ENCODE data around the gene ADH4. TPM values are rescaled to one million over a fixed set of nuclear protein-coding genes. Genes with fewer than 3 reads are reported as not detected.
A peak's percentile ranks its signal among the peaks of the same experiment; 100 is the strongest.
"Not testable (repeated sequence)": the region's sequence is repeated elsewhere in the genome, so short reads cannot be mapped to it uniquely, and the experiment has no call there.

Gene ADH4
- total RNA-seq, 1 experiment from 2014 or later, result not detected

DNA sequence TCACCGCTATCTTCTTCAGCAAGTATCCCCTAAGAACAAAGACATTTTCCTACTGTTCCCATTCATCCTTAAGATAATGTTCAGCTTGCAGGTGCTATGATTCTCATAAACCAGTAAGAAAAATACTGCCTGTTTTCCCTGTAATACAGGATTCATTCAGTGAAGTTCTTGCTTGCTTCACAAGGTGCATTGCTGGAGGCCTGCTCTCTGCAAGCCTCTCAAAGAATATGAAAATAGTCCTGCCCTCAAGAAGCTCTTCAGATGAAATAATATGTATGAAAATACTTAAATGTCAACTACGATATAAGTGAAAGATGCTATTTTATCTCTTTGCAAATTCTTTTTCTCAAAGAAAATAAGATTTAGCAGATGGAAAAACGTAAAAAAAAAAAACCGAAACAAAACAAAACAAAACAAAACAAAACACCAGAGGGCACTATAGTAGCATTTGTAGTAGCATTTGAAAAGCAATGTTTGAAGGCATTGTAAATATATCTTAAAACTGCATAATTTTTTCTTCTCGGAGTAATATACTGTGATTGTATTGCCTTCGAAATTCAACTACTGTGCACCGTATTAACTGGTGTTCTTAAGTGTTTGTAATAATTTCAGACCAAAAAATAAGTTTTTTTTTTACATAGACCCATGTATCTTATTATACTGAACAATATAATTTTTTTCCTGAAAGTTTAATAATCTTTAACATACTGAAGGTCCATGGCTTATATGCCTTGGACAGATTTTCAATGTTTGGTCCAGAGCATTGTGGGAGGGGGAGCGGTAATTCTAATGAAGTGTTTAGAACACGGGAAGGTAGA, 26.0 kb downstream of the ADH4 start:
- Histone ChIP-seq H4K8ac (replicated peaks; ENCODE audit: insufficient read length, low read depth, low read length) (no peak overlapping the region), H4K20me1 (ENCODE audit: control insufficient read depth, insufficient read depth, insufficient read length) (no peaks in the 10 kb centered on the region), H3K9ac (ENCODE audit: extremely low read depth, insufficient read length, low read length) (no peak overlapping the region), H2BK15ac (ENCODE audit: low read depth, low read length) (no peak overlapping the region), H2AFZ (ENCODE audit: low read length) (no peak overlapping the region), H2BK12ac (ENCODE audit: insufficient read length, low read depth, low read length) (no peak overlapping the region), H2BK20ac (ENCODE audit: low read depth, low read length, poor library complexity, severe bottlenecking) (no peak overlapping the region), H4K91ac (ENCODE audit: insufficient read length, low read depth, low read length) (no peak overlapping the region), H3K27ac (ENCODE audit: insufficient read length, low read depth, low read length) (no peak overlapping the region), H3T11ph (ENCODE audit: low read length) (no peak overlapping the region), H3K9me3 (ENCODE audit: control insufficient read depth, low read depth, low read length) (no peaks in the 10 kb centered on the region), H3K4me2 (ENCODE audit: insufficient read depth, insufficient read length, low read length) (no peak overlapping the region), H3K79me2 (ENCODE audit: insufficient read depth, low read length) (no peaks in the 10 kb centered on the region), H2BK120ac (ENCODE audit: low read depth, low read length, poor library complexity, severe bottlenecking) (no peak overlapping the region), H3K14ac (ENCODE audit: insufficient read depth, low read length) (no peak overlapping the region), H3K79me1 (ENCODE audit: insufficient read depth, low read depth, low read length, poor library complexity, severe bottlenecking) (no peaks in the 10 kb centered on the region), H3K18ac (ENCODE audit: insufficient read length, low read depth, low read length) (no peak overlapping the region), H3K23me2 (ENCODE audit: insufficient read length, low read depth, low read length, poor library complexity, severe bottlenecking) (no peaks in the 10 kb centered on the region), H3K23ac (ENCODE audit: insufficient read length, low read depth, low read length) (no peak overlapping the region), H3K56ac (ENCODE audit: insufficient read length, low read depth, low read length) (no peak overlapping the region), H3K27me3 (ENCODE audit: insufficient read depth, low read length) (no peaks in the 10 kb centered on the region), H3K4me1 (ENCODE audit: insufficient read depth, low read length) (no peaks in the 10 kb centered on the region), H2AK5ac (ENCODE audit: insufficient read length, low read length) (no peak overlapping the region), H3K4ac (ENCODE audit: low read depth, low read length) (no peak overlapping the region), H4K5ac (ENCODE audit: insufficient read length, low read depth, low read length) (no peak overlapping the region), H2BK5ac (ENCODE audit: insufficient read length, low read length) (no peak overlapping the region)
- TF ChIP-seq, protein P1, sequence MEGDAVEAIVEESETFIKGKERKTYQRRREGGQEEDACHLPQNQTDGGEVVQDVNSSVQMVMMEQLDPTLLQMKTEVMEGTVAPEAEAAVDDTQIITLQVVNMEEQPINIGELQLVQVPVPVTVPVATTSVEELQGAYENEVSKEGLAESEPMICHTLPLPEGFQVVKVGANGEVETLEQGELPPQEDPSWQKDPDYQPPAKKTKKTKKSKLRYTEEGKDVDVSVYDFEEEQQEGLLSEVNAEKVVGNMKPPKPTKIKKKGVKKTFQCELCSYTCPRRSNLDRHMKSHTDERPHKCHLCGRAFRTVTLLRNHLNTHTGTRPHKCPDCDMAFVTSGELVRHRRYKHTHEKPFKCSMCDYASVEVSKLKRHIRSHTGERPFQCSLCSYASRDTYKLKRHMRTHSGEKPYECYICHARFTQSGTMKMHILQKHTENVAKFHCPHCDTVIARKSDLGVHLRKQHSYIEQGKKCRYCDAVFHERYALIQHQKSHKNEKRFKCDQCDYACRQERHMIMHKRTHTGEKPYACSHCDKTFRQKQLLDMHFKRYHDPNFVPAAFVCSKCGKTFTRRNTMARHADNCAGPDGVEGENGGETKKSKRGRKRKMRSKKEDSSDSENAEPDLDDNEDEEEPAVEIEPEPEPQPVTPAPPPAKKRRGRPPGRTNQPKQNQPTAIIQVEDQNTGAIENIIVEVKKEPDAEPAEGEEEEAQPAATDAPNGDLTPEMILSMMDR (conservative IDR thresholded peaks at IDR 0.05), result peak; percentile 49; the same call in 2 of the 3 replicates
- DNase-seq, result no peak
- no CpG with 5 or more reads among the region's 9 CpGs for WGBS (ENCODE audit: extremely low coverage, insufficient read length, low lambda C conversion rate)
- Mint-ChIP-seq H3K27ac (no peak overlapping the region), H3K4me1 (peaks cover 13 to 17% of the 10 kb centered on the region in 2 experiments), H3K36me3 (ENCODE audit: insufficient read depth in 1 of 3, low read depth in 3 of 3) (peaks cover 12 to 31% (median 15%) of the 10 kb centered on the region in 3 experiments), H3K27me3 (ENCODE audit: low read depth) (no peaks in the 10 kb centered on the region; the same call in 1 of the 2 replicates), H3K9me3 (peaks cover 14 to 18% of the 10 kb centered on the region in 2 experiments), H3K4me3 (no peak overlapping the region)

DNA sequence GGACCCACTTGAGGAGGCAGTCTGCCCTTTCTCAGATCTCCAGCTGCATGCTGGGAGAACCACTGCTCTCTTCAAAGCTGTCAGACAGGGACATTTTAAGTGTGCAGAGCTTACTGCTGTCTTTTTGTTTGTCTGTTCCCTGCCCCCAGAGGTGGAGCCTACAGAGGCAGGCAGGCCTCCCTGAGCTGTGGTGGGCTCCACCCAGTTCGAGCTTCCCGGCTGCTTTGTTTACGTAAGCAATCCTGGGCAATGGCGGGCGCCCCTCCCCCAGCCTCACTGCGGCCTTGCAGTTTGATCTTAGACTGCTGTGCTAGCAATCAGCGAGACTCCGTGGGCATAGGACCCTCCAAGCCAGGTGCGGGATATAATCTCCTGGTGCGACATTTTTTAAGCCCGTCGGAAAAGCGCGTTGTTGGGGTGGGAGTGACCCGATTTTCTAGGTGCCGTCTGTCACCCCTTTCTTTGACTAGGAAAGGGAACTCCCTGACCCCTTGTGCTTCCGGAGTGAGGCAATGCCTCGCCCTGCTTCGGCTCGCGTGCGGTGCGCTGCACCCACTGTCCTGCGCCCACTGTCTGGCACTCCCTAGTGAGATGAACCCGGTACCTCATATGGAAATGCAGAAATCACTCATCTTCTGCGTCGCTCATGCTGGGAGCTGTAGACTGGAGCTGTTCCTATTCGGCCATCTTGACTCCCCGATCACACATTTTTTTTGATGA, 26.8 kb downstream of the ADH4 start:
- not testable (repeated sequence) for H2BK5ac ChIP-seq (ENCODE audit: insufficient read length, low read length); H3K23me2 ChIP-seq (ENCODE audit: insufficient read length, low read depth, low read length, poor library complexity, severe bottlenecking); H3K27me3 Mint-ChIP-seq (ENCODE audit: low read depth); H3K4me3 Mint-ChIP-seq; H2BK20ac ChIP-seq (ENCODE audit: low read depth, low read length, poor library complexity, severe bottlenecking); DNase-seq; H4K8ac ChIP-seq (replicated peaks; ENCODE audit: insufficient read length, low read depth, low read length); H2AFZ ChIP-seq (ENCODE audit: low read length); H3K27ac Mint-ChIP-seq; H3K18ac ChIP-seq (ENCODE audit: insufficient read length, low read depth, low read length); H3K27ac ChIP-seq (ENCODE audit: insufficient read length, low read depth, low read length); H3K27me3 ChIP-seq (ENCODE audit: insufficient read depth, low read length); H3K9me3 ChIP-seq (ENCODE audit: control insufficient read depth, low read depth, low read length); H3K79me1 ChIP-seq (ENCODE audit: insufficient read depth, low read depth, low read length, poor library complexity, severe bottlenecking); H3K23ac ChIP-seq (ENCODE audit: insufficient read length, low read depth, low read length); H3K4me2 ChIP-seq (ENCODE audit: insufficient read depth, insufficient read length, low read length); H2BK12ac ChIP-seq (ENCODE audit: insufficient read length, low read depth, low read length); H4K91ac ChIP-seq (ENCODE audit: insufficient read length, low read depth, low read length); H3K79me2 ChIP-seq (ENCODE audit: insufficient read depth, low read length); H3K14ac ChIP-seq (ENCODE audit: insufficient read depth, low read length); H4K20me1 ChIP-seq (ENCODE audit: control insufficient read depth, insufficient read depth, insufficient read length); H3K4ac ChIP-seq (ENCODE audit: low read depth, low read length); H3K56ac ChIP-seq (ENCODE audit: insufficient read length, low read depth, low read length); H2AK5ac ChIP-seq (ENCODE audit: insufficient read length, low read length); H2BK15ac ChIP-seq (ENCODE audit: low read depth, low read length); H4K5ac ChIP-seq (ENCODE audit: insufficient read length, low read depth, low read length); H3T11ph ChIP-seq (ENCODE audit: low read length); H3K9ac ChIP-seq (ENCODE audit: extremely low read depth, insufficient read length, low read length); H3K4me1 ChIP-seq (ENCODE audit: insufficient read depth, low read length); H2BK120ac ChIP-seq (ENCODE audit: low read depth, low read length, poor library complexity, severe bottlenecking)
- H3K4me1 Mint-ChIP-seq, result peaks cover 13 to 17% of the 10 kb centered on the region in 2 experiments
- peaks cover 14 to 18% of the 10 kb centered on the region in 2 experiments for H3K9me3 Mint-ChIP-seq
- WGBS (ENCODE audit: extremely low coverage, insufficient read length, low lambda C conversion rate), result no CpG with 5 or more reads among the region's 29 CpGs
- H3K36me3 Mint-ChIP-seq (ENCODE audit: insufficient read depth in 1 of 3, low read depth in 3 of 3), result peaks cover 12 to 31% (median 15%) of the 10 kb centered on the region in 3 experiments
